A549 treated with GW870086 at 1 μM for 4 hours (cell line): ENCODE results near the gene SHPK. TPM values are rescaled to one million over a fixed set of nuclear protein-coding genes. Genes with fewer than 3 reads are reported as not detected.

ENCODE experiments used
- total RNA-seq: library from RNA; stranded (reverse); fragments of 200-300 nt; extraction: Qiagen RNA extraction; gene quantifications from 5 replicates; pipeline ENCODE4 v1.2.3, GENCODE V29; 2022; ENCODE audit warnings: low read depth

The SHPK gene
- 13.3 to 17.9 TPM (median 16.1 TPM) in 5 replicates for total RNA-seq

GRCh38 chr17:3636154-3636907 is at the start of gene SHPK, which contains the start of gene CTNS:
SHPK (minus strand) TSS chr17:3636250; CDS start chr17:3636219, 31 bp downstream.
CTNS (plus strand) TSS chr17:3636760; CDS start chr17:3640207, 3,447 bp downstream.

GRCh38 chr17:3668279-3669084 is 32.4 kb upstream of the SHPK start, which contains the start of the genes EMC6 and TAX1BP3:
EMC6 (plus strand) TSS chr17:3668812; CDS start chr17:3669147, 335 bp downstream.
TAX1BP3 (minus strand) TSS chr17:3668578; CDS start chr17:3668526, 52 bp downstream.

Other genes starting within 250 kb of the SHPK start
- not detected in 5 replicates for gene OR3A2, start 249.9 kb downstream of the SHPK start, total RNA-seq
- gene OR1E1, start 237.8 kb downstream of the SHPK start, total RNA-seq = not detected in 5 replicates
- gene OR3A3, start 224.9 kb downstream of the SHPK start, total RNA-seq = not detected in 5 replicates
- gene OR1E2, start 202.4 kb downstream of the SHPK start, total RNA-seq = not detected in 5 replicates
- gene SPATA22, start 164.4 kb downstream of the SHPK start, total RNA-seq = not detected in 5 replicates
- gene ASPA, start 160.3 kb downstream of the SHPK start, total RNA-seq = not detected in 5 replicates
- 0.25 to 0.37 TPM (median 0.29 TPM) in 5 replicates for gene TRPV3, start 78.4 kb downstream of the SHPK start, total RNA-seq
- gene TRPV1, start 26.8 kb downstream of the SHPK start, total RNA-seq = 3.9 to 5.0 TPM (median 4.1 TPM) in 5 replicates
- 11.7 to 14.5 TPM (median 12.8 TPM) in 5 replicates for gene CTNS, start 510 bp upstream of the SHPK start, total RNA-seq
- 289 to 350 TPM (median 334 TPM) in 5 replicates for gene TAX1BP3, start 32.3 kb upstream of the SHPK start, total RNA-seq
- 139 to 167 TPM (median 157 TPM) in 5 replicates for gene EMC6, start 32.6 kb upstream of the SHPK start, total RNA-seq
- gene P2RX5, start 59.9 kb upstream of the SHPK start, total RNA-seq = 19.1 to 27.4 TPM (median 24.0 TPM) in 5 replicates
- gene HASPIN, start 87.7 kb upstream of the SHPK start, total RNA-seq = 12.9 to 15.5 TPM (median 13.7 TPM) in 5 replicates
- gene ITGAE, start 164.9 kb upstream of the SHPK start, total RNA-seq = 97.4 to 103 TPM (median 99.1 TPM) in 5 replicates
- 26.8 to 33.9 TPM (median 32.0 TPM) in 5 replicates for gene NCBP3, start 210.0 kb upstream of the SHPK start, total RNA-seq